ENCODE results near the gene IQCF6. TPM values are rescaled to one million over a fixed set of nuclear protein-coding genes. Genes with fewer than 3 reads are reported as not detected.
"Not testable (repeated sequence)": the region's sequence is repeated elsewhere in the genome, so short reads cannot be mapped to it uniquely, and the experiment has no call there.

Gene IQCF6
- total RNA-seq, 1 donor from 2014 or later = not detected

GRCh38 chr3:51773529-51774056, 5.4 kb downstream of the IQCF6 start:
- no peak for DNase-seq (ENCODE audit: low read depth)

DNA sequence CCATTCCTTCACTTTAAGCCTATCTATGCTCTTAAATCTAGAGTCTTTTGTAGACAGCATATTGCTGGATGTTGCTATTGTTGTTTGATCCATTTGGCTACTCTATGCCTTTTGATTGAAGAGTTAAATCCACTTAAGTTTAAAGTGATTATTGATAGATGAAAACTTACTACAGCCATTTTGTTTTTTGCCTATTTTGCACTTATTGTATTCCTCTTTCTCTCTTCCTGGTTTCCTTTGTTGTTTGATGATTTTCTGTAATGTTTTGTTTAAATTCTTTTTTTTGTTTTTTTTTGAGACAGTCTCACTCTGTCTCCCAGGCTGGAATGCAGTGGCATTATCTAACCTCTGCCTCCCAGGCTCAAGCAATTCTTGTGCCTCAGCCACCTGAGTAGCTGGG, 19.8 kb downstream of the IQCF6 start:
- no peak for DNase-seq (ENCODE audit: low read depth)

DNA sequence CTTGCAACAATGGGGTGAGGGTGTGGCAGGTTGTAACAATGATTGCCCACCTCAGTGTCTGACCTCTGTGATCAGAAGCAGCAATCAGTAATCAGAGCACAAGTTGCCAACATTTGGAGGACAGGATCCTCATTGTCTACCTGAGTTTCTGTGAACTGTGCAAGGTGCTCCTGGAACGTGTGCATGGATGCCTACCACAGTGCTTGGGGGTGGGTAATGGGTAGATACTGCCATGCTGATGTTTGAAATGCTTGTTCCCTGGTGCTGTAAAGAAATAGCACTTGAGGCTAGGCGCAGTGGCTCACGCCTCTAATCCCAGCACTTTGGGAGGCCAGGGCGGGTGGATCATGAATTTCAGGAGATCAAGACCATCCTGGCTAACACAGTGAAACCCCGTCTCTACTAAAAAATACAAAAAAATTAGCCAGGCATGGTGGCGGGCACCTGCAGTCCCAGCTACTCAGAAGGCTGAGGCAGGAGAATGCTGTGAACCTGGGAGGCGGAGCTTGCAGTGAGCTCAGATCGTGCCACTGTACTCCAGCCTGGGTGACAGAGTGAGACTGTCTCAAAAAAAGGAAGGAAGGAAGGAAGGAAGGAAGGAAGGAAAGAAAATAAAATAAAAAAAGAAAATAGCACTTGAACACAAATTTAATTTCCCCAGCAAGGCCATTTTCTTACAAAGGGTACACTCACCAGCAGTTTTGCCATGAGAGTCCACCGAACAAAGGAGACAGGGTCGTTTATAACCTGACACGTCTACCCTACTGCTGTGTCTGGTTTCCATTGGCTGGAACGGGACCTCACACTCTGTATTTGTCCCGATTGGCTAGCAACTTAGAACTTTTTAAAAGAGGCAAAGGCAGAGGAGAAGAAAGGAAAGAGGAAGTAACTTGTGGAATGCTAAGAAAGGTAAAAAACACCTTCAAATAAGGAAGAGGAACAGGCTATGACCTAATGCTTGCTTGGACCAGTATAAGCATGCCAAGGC, 25.0 kb downstream of the IQCF6 start:
- not testable (repeated sequence) for DNase-seq (ENCODE audit: low read depth)

DNA sequence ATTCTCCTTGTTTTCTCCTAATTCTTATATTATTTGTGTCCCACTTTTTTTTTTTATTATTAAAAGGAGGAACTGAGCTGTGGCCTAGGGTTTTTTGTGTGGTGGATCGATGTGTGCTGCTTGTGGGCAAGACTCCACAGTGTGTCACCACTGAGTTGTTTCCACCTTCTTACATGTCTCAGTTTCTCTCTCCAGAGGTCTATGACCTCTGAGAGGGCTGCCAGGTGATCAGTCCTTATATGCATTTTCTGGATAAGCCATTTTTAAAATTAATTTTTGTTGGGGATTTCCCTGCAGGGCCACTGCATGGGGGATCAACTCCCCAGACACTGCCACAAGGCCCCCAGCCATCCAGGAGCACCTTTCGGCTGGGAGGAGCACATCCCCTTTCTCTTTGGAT, 27.8 kb downstream of the IQCF6 start:
- no peak for DNase-seq (ENCODE audit: low read depth)

GRCh38 chr3:51750878-51751277, 28.2 kb downstream of the IQCF6 start:
- no peak for DNase-seq (ENCODE audit: low read depth)

DNA sequence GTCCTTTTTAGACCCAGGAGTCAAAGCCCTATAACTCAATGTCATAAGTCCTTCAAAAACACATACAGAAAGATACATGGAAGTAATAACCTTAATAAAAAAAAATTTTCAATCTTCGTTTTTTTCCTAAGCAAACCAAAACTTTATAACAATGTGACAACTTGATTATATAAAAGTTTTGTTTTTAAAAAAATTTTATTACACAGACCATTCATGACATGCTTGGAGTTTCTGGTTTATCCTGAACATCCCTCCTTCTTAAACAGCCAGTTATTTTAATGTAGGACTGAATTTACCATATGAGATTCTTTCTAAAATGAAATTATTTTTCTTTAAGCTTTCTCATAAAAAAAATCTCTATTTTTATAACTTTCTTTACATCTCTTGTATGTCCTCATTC, 30.7 kb downstream of the IQCF6 start:
- no peak for DNase-seq (ENCODE audit: low read depth)

DNA sequence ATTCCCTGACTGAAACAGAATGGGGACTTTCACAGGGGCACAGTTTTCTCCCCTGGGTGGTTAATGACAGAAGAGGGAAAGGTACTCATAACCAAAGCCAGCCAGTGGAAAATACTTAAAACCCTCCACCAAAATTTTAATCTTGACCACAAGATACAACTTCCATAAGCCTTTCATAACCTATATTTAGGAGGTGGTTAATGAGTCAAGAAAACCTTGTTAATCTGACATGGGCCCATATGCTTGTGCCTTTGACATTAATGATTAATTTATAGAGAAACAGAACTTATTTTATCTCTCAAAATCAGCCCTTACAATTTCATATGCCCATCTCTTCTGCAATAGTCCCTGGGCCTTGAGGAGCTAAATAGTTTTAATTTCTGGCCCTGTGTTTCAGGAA, 31.2 kb downstream of the IQCF6 start:
- no peak for DNase-seq (ENCODE audit: low read depth)

DNA sequence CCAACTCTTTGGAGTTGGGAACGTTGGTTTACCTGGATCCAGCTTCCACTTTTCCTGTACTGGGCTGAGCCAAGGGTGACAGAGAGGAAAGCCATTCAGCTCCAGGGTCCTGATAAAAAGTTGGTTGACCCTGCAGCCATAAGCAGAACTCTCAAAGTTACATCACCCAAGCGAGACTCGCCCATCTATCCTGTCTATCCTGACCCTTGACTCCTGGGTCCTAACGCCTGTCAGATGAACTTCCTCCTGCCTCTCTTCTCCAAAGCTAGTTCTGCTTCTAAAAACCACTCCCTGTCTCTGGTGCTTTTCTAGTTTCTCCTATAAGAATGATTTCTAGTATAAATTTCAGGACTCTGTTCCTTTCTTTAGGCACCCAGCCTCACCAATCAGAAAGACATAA, 36.1 kb downstream of the IQCF6 start:
- DNase-seq (ENCODE audit: low read depth) = not testable (repeated sequence)

- DNase-seq (ENCODE audit: low read depth) = not testable (repeated sequence)
These were observed 36.7 kb downstream of the IQCF6 start for GRCh38 chr3:51742320-51742719.

DNA sequence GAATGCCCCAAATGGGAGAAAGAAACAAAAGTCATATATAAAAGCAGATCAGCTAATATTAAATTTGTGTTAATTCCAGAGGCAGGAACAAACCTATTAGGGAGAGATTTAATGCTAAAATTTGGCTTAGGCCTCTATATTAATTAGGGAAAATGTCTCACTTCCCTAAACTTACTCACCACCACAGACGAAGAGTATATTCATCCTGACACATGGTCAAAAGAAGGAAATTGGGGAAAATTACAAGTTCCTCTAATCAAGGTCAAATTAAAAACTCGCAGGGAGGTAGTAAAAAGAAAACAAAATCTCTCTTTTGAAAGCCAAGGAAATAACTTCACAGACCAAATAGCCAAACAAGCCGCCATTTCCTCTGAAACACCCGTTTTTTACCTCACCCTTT, 39.9 kb downstream of the IQCF6 start:
- DNase-seq (ENCODE audit: low read depth) = no peak

DNA sequence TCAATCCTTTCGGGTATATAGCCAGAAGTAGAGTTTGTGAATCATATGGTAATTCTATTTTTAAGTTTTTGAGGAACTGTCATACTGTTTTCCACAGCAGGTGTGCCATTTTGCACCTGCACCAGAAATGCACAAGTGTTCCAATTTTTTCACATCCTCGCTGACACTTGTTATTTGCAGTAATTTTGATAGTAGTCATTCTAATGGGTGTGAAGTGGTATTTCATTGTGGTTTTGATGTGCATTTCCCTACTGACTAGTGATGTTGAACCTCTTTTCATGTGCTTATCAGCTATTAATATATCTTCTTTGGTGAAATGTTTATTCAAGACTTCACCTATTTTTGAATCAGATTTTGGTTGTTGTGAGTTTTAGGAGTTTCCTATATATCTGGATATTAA, 43.1 kb downstream of the IQCF6 start:
- no peak for DNase-seq (ENCODE audit: low read depth)

DNA sequence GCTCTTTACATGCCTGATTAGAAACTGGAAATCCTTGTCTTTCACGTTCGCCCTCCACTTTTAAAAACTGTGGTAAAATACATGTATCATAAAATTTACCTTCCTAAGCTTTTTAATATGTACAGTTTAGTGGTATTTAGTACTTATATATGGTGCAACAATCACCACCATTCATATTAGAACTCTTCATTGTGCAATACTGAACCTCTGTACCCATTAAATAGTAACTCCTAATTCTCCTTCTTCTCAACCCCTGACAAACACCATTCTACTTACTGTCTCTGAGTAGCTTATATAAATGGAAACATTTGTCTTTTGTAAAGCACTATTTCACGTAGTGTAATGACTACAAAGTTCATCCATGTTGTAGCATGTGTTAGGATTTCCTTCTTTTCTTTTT, 44.0 kb downstream of the IQCF6 start:
- DNase-seq (ENCODE audit: low read depth) = no peak

DNA sequence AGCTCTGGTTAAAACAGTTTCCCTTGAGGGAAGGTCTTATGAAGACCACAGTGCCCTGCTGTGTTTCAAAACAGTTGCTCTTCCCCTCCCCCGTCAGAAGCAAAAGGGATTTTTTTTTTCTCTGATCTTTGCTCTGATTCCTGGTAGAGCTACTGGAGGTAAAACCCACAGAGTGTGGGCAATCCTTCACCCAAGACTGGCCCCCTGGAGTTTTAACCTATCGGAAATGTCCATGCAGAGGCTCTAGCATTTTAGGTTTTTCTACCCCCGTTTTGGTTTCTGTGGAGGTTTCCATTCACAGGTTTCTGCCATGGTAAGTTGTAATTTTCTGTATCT, 44.5 kb downstream of the IQCF6 start:
- DNase-seq (ENCODE audit: low read depth) = no peak

GRCh38 chr3:51733859-51734571, 45.0 kb downstream of the IQCF6 start:
- no peak for DNase-seq (ENCODE audit: low read depth)

DNA sequence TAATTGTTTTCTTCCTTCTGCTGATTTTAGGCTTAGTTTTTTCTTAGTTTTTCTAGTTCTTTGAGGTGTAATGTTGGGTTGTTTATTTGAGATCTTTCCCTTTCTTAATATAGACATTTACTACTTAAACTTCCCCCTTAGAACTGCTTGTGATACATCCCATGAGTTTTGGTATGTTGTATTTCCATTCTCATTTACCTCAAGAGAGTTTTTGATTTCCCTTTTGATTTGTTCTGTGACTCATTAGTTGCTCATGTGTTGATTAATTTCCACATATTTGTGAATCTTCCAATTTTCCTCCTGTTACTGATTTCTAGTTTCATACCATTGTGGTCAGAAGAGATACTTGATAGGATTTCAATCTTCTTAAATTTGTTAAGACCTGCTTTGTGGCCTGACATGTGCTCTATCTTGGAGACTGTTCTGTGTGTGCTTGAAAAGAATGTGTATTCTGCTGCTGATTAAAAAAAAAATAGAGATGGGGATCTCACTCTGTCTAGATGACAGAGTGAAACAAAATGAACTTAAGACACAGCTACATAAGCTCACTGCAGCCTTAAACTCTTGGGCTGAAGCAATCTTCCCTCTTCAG, 49.9 kb downstream of the IQCF6 start:
- DNase-seq (ENCODE audit: low read depth) = no peak

Other genes starting within 250 kb of the IQCF6 start
- gene RAD54L2, start 240.5 kb downstream of the IQCF6 start, total RNA-seq = 11.9 and 14.8 TPM in 2 replicates
- 62.4 and 69.8 TPM in 2 replicates for gene TEX264, start 108.0 kb downstream of the IQCF6 start, total RNA-seq
- gene GRM2, start 72.2 kb downstream of the IQCF6 start, total RNA-seq = 0.11 and 0.31 TPM in 2 replicates
- not detected in 2 replicates for gene IQCF2, start 82.4 kb upstream of the IQCF6 start, total RNA-seq
- gene IQCF5, start 96.4 kb upstream of the IQCF6 start, total RNA-seq = not detected in 2 replicates
- gene IQCF1, start 124.1 kb upstream of the IQCF6 start, total RNA-seq = not detected in 2 replicates
- gene RRP9, start 162.7 kb upstream of the IQCF6 start, total RNA-seq = 22.1 and 22.3 TPM in 2 replicates
- 21.7 and 24.0 TPM in 2 replicates for gene PARP3, start 163.1 kb upstream of the IQCF6 start, total RNA-seq
- gene GPR62, start 176.1 kb upstream of the IQCF6 start, total RNA-seq = not detected in 2 replicates
- 159 and 351 TPM in 2 replicates for gene PCBP4, start 188.2 kb upstream of the IQCF6 start, total RNA-seq
- gene ABHD14B, start 194.8 kb upstream of the IQCF6 start, total RNA-seq = 31.6 and 32.5 TPM in 2 replicates
- 20.6 and 38.8 TPM in 2 replicates for gene ABHD14A, start 195.8 kb upstream of the IQCF6 start, total RNA-seq
- gene ACY1, start 204.3 kb upstream of the IQCF6 start, total RNA-seq = 44.5 and 52.9 TPM in 2 replicates
- gene RPL29, start 216.7 kb upstream of the IQCF6 start, total RNA-seq = 1,456 and 1,610 TPM in 2 replicates

Data from myocyte (in vitro differentiated cells).